ENCODE data around the gene MAPKAP1.

Gene MAPKAP1

GRCh38 chr9:125426926-125427325, 280.1 kb downstream of the MAPKAP1 start:
- no peak for DNase-seq

DNA sequence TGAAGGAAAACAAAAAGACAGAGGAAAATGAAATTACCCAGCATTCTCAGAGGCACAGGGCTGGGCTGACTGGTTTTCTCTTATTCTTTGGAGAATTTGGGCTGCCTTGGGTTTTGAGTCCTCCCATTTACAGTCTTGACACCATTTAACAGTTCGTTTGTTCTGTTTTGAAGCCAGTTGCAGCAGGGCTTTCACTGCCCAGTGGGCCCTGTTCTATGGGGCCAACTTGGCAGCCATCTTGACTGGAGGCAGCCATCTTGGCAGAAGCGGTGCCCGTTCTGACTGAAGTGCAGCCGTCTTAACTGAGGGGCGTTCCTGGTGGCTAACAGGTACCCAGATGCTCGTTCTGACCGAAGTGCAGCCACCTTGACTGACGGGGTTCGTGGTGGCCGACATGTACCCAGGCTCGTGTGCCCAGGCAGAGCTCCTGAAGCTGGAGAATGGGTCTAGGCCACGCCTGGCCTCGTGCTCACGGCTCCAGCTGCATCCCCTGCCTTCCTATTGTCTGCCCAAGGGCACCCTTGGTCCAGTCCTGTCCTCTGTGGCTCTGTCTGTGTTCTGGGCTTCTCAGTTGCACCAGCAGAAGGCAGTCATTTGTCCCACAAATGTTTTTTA, 281.0 kb downstream of the MAPKAP1 start:
- DNase-seq = no peak

DNA sequence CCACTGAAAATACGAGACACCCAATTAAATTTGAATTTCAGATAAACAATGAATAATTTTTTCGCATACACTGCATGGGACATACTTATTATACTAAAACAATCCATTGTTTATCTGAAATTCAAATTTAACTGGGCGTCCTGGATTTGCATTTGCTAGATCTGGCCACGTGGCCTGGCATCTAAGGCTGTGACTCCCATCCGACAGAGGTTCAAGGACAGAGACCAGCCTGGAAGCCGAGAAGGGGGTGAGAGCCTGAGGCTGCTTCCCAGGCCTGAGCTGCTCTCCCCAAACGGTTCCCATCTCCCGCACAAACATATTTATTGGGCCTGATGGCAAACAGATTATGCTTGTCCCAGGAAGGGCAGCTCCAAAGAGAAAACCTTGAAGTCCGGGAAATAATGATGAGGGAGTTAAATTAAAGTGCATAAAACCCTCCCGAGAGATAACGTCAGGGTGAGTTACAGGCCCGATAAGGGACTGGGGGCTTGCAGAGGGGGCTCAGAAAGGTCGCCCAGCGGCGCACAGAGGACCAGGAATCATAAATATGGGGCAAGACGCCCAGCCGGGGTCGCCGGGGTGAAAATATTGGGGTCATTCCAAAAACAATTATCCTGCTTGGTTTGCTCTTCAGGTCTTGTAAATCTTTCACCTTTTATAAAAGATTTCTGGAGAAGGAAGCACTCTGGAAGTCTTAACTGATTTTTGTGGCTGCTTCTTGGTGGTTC, 281.7 kb downstream of the MAPKAP1 start:
- no peak for DNase-seq

DNA sequence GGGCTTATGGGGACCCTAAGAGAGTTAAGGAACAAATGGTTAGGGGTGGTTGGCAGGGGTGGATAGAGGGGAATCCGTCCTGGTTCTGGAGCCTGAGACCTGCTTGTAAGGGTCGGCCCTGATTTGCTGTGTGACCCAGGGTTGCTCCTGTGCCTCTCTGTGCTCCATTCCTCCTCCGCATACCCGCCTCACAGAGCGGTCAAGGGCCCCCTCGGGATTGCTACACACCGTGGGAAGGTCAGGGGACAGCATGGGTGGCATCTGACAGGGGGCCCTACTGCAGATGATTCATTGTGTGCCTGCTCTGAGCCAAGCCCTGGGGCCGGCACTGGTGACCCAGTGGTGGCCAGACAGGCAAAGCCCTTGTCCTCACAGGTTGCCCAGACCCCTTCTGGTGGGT, 283.0 kb downstream of the MAPKAP1 start:
- DNase-seq = no peak

GRCh38 chr9:125422853-125423252, 284.2 kb downstream of the MAPKAP1 start:
- DNase-seq = no peak

DNA sequence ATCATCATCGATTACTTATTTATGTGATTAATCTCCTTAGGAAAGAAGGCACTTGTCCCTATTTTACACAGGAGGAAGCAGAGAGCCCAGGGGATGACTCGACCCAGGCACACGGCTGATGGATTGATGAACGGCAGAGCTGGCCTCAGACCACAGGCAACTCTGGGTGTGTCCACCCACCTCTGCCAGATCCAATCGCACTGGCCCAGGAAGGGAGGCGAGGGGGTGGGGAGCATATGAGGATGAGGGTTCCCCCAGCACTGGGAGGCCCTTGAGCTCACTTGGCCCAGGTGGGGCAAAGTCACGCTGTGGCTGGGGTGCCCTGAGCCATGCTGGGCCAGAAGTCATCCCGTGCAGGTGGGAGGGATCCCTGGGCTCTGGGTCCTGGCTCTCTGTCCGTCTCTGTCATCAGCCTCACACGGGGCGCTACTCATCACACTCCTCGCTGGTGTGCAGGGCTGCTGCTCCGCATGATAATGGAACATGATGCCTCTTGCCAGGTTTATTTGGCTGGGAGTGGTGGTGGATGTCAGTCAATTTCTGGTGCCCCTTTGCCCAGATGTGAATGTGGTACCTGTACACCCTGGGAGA, 285.3 kb downstream of the MAPKAP1 start:
- DNase-seq = no peak

DNA sequence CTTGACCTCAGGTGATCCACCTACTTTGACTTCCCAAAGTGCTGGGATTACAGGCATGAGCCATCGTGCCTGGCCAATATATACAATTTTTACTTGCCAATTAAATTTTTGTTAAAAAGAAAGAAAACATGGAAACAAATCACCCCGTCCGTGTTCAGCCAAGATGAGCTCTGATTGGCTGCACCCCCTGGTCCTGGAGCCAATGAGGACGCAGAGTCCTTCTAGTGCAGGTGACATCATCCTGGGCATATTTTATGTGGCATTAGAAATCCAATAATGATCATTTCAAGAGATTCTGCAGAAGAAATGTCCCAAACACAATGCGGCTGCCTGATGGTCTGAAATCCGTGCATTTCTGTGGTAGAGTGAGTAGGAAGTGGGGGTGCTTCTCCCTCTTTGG, 285.8 kb downstream of the MAPKAP1 start:
- no peak for DNase-seq

GRCh38 chr9:125418404-125418803, 288.6 kb downstream of the MAPKAP1 start:
- DNase-seq = no peak

- DNase-seq = no peak
These were observed 290.5 kb downstream of the MAPKAP1 start for GRCh38 chr9:125416517-125416916.

DNA sequence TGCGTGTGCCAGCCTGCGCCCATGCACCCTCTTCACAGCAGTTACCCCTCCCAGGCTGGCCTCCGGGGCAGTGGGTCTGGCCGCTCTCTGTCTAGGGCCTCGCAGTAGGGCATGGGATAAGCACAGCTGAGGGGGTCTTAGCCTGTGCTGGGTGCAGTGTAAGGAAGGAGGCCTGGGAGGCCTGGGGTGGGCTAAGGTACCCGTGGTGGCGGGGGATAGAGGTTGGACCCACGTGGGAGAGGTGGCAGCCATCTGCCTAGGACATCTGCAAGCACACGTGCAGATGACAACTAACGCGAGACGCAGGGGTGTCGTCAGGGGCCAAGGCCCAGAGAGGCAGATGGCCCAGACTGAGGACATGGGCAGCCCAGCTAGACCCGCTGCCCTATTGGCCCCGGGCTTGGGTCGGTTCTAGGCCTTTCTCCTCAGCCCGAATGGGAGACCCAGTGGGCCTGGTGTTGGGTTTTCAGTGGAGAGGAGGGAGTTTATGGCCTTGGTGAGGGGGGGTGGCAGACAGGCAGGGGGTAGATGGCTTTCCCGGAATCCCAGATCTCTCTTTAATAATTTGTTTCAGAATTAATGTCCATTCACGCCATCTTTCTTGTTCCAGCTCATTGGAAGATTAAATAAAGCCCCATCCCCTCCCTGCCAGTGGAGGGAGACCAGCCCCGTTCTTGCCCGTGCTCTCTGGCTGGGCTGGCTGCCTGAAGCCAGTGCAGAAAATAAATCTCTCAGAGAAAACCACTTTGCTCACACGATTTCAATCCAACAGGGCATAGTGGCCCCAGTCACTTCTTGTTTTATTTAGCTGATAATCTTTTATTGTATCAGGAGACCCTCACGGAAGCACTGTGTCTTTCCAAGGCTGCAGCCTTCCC, 291.2 kb downstream of the MAPKAP1 start:
- no peak for DNase-seq

DNA sequence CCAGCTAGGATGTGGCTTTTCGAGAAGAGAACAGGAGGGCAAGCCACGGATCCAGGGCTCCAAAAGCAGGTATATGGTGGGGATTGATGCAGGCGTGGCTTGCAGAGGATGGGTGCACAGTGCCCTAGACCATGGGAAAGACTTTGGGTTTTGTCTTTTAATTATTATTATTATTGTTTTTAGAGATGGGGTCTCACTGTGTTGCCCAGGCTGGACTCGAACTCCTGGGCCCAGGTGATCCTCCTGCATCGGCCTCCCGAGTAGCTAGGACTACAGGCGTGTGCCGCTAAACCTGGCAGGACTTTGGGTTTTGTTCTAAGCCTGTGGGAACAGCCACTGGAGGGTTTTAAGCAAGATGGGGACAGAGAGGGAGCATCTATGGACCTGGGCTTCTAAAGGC, 293.4 kb downstream of the MAPKAP1 start:
- DNase-seq = no peak

DNA sequence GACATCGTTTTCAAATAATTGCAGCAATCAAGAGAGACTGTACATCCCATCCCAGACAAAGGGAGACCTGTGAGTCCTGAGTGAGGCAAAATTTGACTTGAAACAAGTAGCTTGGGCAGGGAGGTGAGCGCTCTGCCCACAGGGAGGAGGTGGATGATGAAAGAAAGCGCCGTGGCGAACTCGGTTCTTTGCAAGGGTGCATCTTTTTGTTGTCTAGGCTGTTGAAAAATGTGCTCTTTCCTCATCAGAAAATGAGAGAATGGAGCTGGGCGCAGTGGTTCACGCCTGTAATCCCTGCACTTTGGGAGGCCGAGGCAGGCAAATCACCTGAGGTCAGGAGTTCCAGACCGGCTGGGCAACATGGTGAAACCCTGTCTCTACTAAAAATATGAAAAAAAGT, 294.8 kb downstream of the MAPKAP1 start:
- no peak for DNase-seq

DNA sequence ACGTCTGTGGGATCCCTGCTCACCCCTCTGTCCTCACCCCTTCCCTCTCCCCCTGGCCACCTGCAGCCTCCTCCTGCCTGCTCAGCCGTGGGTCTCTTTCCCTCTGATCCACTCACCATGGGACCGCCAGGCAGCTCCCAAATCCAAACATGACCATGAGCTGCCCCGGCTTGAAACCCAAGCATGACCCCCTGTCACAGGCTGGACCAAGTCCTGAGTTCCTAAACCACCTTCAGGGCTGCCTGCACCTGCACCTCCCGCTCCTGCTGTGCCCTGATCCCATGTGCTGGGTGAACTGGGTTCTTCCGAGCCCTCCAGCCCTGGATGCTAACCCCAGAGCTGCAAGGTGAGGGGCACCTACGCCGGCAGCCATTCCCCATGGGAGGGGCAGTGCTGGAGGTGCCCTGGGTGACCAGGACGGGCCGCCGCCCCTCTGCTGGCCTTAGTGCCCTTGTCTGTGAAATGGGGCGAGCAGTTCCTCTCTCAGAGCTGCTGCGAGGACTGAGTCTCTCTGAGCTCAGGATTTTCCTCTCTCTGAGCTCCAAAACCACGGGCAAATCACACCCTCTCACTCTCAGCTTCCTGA, 295.7 kb downstream of the MAPKAP1 start:
- DNase-seq = no peak

GRCh38 chr9:125410522-125410894, 296.5 kb downstream of the MAPKAP1 start:
- no peak for DNase-seq

DNA sequence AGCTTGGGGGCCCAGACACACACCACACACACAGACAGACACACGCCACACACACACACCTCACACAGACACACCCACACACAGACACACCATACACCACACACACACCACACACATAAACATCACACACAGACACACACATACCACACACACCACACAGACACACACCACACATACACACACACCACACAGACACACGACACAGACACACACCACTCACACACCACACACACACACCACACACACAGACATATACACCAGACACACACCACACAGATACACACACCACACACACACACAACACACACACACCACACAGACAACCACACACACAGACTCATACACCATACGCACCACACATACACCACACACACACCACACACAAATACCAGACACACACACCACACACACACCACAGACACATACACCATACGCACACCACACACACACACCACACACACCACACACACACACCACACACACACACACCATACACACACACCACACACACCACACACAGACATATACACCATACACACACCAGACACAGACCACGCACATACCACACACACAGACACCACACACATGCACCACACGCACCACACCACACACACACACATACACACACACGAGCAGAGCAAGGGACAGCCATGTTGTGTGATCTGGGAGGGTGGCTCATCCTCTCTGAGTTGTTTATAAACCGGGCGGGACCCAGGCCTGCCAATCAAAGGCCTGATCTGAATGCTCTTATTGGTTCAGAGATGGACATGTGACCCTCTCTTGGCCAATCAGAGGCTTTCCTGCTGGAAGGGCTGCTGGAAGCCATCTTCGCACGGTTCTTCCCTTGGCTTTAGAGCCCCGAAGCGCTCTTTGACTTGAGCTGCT, 297.1 kb downstream of the MAPKAP1 start:
- peak; percentile 89 for DNase-seq

- DNase-seq = no peak
These were observed 297.8 kb downstream of the MAPKAP1 start for GRCh38 chr9:125409217-125409636.

DNA sequence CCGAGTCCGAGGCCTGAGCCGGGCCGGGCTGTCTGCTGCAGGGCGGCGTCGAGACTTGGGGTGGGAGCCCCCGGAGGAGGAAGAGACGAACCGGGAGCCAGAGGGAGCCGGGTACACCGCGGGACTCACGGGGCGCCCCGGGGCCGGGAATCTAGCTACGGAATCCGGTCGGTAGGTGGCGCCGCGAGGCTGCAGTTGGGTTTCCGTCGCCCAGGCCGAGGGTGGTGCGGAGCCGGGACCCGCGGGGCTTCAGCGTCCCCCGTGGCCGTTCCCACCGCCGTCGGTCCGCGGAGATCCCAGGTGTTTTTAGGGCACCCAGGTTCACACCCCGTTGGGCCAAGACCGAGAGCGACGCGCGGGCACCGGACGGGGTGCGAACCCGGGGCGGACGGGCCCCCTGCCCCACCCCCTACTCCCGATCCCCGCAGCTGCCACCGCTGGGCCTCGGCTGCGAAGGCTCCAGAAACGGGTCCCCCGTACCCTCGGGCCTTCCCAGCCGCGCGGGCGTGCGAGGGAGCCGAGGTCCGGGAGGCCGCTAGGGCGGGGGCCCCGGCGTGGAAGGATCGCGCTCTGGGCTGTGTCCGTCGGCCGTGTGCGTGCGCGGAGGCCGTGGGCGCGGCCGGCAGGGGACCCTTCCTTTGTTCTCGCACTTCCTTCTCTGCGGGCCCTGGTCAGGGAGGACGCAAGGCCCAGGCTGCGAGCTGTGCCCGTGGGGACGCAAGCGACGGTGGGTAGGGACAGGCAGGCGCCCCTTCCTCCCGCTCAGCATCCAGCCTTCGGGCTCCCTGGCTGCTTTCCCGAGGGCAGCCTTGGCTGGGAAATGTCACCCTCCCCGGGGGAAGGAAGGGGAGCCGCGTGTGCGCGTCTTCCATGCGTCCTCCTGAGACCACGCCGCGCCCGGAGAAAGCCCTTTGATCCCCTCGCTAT, 298.8 kb downstream of the MAPKAP1 start:
- DNase-seq = peak; percentile 81

DNA sequence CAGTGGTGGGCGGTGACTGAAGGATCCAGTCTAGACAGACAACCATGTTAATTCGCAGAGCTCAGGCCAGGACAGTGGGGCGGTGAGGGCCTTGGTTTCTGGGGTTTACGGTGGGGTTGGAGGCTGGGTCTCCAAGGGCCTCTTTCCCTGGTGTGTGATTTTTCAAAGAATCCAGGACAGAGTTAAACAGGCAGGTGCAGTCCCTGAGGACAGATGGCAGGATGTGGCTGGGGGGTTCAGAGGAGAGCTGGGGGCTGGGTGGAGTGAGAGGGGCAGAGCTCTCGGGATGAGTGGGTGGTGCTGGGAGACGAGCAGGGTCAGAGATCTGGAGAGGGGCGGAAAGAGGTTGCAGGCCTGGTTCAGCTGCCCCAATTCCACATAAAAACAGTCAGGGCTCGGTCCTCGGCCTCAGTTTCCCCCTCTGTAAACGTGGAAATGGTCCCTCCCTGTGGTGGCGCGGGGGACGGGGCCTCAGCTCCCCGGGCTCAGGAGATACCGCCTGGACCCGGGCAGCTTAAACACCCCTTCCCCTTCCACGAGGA, 299.5 kb downstream of the MAPKAP1 start:
- DNase-seq = no peak

GRCh38 chr9:125406810-125407087, 300.3 kb downstream of the MAPKAP1 start:
- DNase-seq = no peak

DNA sequence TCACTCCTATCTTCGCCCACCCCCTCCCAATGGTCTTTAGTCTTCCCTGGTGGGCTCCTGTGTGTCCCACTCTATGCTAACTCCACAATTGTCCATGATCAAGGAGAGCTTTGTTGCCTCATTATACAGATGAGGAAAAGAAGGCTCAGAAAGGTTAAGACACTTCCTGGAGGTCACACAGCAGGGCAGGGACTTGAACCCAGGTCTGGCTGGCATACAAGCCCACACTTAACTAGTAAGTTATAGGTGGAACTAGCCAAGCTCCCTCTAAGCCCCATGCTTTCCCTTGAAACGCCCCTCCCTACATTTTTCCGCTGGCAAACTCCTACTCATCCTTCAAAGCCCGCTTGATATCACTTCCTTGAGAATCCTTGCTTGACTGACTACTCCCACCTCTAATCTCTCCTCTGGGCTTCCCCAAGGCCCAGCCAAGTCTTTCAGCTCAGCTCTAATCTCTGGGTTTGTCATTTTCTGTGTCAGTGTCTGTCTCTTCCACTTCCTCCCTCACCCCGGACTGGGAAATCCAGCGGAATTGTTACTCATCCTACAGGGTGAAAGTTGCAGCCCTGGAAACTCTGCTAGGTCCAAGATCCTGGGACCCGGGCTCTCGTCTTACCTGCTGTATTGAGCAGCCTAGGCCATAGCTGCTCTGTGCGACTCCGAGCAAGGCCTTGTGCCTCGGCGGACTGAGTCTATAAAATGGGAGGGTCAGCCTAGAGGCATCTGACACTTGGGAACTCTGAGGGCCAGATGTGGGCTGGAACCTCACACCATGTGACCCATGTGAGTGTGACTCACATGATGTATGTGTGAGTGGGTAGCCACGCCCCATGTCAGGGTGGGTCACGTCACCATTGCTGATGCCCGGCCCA, 300.8 kb downstream of the MAPKAP1 start:
- no peak for DNase-seq
